Nephron progenitor cell (in vitro differentiated cells): Measurements from ENCODE around the gene CDKL2.

Experiments used
- DNase-seq: peaks from one replicate; pipeline ENCODE4 v3.0.0; 2021
- H3K27ac Mint-ChIP-seq: 2 replicates; pipeline ENCODE4 v1.8.0; 2021; ENCODE audit warnings: mild to moderate bottlenecking, moderate library complexity, mixed read lengths
- H3K27me3 Mint-ChIP-seq: 2 replicates; pipeline ENCODE4 v1.8.0; 2021; ENCODE audit warnings: mild to moderate bottlenecking, low read depth, mixed read lengths; ENCODE audit not compliant: poor library complexity
- H3K36me3 Mint-ChIP-seq: 2 replicates; pipeline ENCODE4 v1.8.0; 2021; ENCODE audit warnings: low read depth, mixed read lengths
- H3K4me1 Mint-ChIP-seq: 2 replicates; pipeline ENCODE4 v1.8.0; 2021; ENCODE audit warnings: mixed read lengths
- H3K4me3 Mint-ChIP-seq: 2 replicates; pipeline ENCODE4 v1.8.0; 2021; ENCODE audit warnings: mild to moderate bottlenecking, moderate library complexity, mixed read lengths
- H3K9me3 Mint-ChIP-seq: 2 replicates; pipeline ENCODE4 v1.8.0; 2021; ENCODE audit warnings: mild to moderate bottlenecking, moderate library complexity, mixed read lengths
- TF ChIP-seq, protein P1 (sequence below): fragments of 200-600 bp; sonication (generic); IDR thresholded peaks from 2 replicates; pipeline ENCODE4 v1.5.0; 2021; ENCODE audit warnings: antibody characterized with exemption

The CDKL2 gene

DNA sequence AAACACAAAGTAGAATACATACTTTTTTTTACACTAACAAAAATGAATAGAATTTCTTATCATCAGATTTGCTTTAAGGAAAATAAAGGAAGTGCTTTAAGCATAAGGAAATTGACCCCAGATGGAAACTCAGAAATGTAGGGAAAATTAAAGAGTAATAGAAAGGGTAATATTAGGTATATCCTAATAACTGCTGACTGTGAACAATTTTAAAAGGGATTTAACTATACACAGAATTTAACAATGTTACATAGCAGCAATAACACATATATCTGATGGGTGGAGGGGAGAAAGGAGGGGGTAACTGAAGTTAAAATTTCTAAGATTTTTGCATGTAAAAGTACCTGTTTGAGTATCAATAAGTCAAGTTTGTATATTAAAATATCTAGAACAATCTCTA, 8.6 kb downstream of the CDKL2 start:
- no peaks in the 10 kb centered on the region for H3K36me3 Mint-ChIP-seq
- H3K9me3 Mint-ChIP-seq = no peaks in the 10 kb centered on the region
- H3K27ac Mint-ChIP-seq = no peak overlapping the region
- no peak for DNase-seq
- peaks cover 6% of the 10 kb centered on the region for H3K27me3 Mint-ChIP-seq
- TF ChIP-seq, protein P1, sequence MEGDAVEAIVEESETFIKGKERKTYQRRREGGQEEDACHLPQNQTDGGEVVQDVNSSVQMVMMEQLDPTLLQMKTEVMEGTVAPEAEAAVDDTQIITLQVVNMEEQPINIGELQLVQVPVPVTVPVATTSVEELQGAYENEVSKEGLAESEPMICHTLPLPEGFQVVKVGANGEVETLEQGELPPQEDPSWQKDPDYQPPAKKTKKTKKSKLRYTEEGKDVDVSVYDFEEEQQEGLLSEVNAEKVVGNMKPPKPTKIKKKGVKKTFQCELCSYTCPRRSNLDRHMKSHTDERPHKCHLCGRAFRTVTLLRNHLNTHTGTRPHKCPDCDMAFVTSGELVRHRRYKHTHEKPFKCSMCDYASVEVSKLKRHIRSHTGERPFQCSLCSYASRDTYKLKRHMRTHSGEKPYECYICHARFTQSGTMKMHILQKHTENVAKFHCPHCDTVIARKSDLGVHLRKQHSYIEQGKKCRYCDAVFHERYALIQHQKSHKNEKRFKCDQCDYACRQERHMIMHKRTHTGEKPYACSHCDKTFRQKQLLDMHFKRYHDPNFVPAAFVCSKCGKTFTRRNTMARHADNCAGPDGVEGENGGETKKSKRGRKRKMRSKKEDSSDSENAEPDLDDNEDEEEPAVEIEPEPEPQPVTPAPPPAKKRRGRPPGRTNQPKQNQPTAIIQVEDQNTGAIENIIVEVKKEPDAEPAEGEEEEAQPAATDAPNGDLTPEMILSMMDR = no peak
- no peak overlapping the region for H3K4me3 Mint-ChIP-seq
- H3K4me1 Mint-ChIP-seq = no peaks in the 10 kb centered on the region

DNA sequence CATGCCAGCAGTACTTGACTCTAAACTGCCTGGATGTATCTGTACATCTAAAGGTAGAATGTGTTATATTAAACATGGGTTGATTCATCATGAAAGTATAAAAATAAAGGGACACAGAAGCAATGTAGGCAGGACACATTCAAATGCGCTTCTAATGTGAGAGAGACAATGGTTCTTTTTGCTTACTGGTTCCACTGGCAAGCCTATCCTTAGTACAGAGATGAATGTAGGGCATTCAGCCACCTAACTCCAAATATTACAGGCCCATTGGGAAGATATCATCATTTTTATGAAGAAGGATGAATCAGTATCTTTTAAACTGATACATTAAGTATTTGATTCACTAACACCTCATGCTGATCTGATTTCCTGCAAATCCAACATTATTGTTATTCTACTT, 18.0 kb downstream of the CDKL2 start:
- Mint-ChIP-seq H3K27me3 (no peaks in the 10 kb centered on the region), H3K27ac (no peak overlapping the region), H3K4me3 (no peak overlapping the region), H3K9me3 (peaks cover 14% of the 10 kb centered on the region), H3K4me1 (no peaks in the 10 kb centered on the region), H3K36me3 (no peaks in the 10 kb centered on the region)
- DNase-seq = no peak
- TF ChIP-seq, protein P1 = no peak

DNA sequence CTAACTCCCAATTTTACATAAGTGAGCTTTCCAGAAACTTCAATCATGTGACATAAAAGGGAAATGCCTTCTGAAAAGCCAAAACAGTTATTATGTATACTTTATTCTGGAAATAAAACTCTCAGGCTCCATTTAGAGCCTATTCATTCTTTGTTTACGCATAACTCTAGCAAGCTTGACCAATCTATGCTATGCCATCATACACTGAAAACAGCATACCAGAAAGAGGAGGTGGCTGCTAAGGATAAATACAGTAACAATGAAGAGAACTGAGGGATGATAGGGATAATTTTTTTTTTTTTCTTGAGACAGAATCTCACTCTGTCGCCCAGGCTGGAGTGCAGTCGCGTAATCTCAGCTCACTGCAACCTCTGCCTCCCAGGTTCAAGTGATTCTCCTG, 24.4 kb downstream of the CDKL2 start:
- DNase-seq = no peak
- TF ChIP-seq, protein P1 = no peak
- no peaks in the 10 kb centered on the region for H3K4me1 Mint-ChIP-seq
- no peaks in the 10 kb centered on the region for H3K27me3 Mint-ChIP-seq
- no peak overlapping the region for H3K27ac Mint-ChIP-seq
- no peak overlapping the region for H3K4me3 Mint-ChIP-seq
- H3K9me3 Mint-ChIP-seq = peaks cover 4% of the 10 kb centered on the region
- H3K36me3 Mint-ChIP-seq = no peaks in the 10 kb centered on the region

- Mint-ChIP-seq H3K36me3 (no peaks in the 10 kb centered on the region), H3K9me3 (no peaks in the 10 kb centered on the region), H3K4me1 (no peaks in the 10 kb centered on the region), H3K4me3 (no peak overlapping the region), H3K27ac (no peak overlapping the region), H3K27me3 (peaks cover 4% of the 10 kb centered on the region)
- TF ChIP-seq, protein P1 = no peak
- no peak for DNase-seq
Observed at GRCh38 chr4:75599647-75600046, 30.7 kb downstream of the CDKL2 start.

- H3K4me3 Mint-ChIP-seq = no peak overlapping the region
- H3K4me1 Mint-ChIP-seq = no peaks in the 10 kb centered on the region
- H3K36me3 Mint-ChIP-seq = no peaks in the 10 kb centered on the region
- H3K27me3 Mint-ChIP-seq = peaks cover 4% of the 10 kb centered on the region
- no peak for DNase-seq
- H3K9me3 Mint-ChIP-seq = no peaks in the 10 kb centered on the region
- TF ChIP-seq, protein P1 = no peak
- no peak overlapping the region for H3K27ac Mint-ChIP-seq
Observed at GRCh38 chr4:75598390-75598789, 31.9 kb downstream of the CDKL2 start.

DNA sequence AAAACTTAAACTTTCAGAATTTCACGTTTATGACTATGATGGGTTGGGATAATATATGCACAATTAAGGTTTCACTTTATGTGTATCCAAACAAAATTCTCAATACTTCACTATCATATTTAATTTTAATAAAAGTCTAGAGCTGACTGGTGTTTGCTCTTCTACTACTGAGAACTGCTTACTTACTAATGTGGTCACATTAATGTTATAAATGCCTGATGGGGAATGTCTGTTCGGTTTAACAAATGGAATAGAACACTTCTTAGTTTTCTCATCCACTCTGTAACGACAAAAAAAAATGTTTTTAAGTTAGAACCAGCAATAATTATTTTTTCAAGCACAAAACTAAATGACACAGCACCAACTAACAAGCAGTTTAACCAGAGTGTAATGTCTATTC, 34.3 kb downstream of the CDKL2 start:
- Mint-ChIP-seq H3K27ac (no peak overlapping the region), H3K27me3 (peaks cover 4% of the 10 kb centered on the region), H3K4me1 (no peaks in the 10 kb centered on the region), H3K36me3 (no peaks in the 10 kb centered on the region), H3K4me3 (no peak overlapping the region), H3K9me3 (no peaks in the 10 kb centered on the region)
- TF ChIP-seq, protein P1 = no peak
- no peak for DNase-seq
